Panc1 (cell line): ENCODE data around the gene ACIN1. TPM values are rescaled to one million over a fixed set of nuclear protein-coding genes. Genes with fewer than 3 reads are reported as not detected.

Source experiments
- ATAC-seq: fragments of 200-7000 bp; cut with Tn5 transposase; 2 replicates; pipeline ENCODE4 v1.9.1; 2020; ENCODE audit warnings: mild to moderate bottlenecking, moderate library complexity
- BruUV-seq: library from RNA; stranded (reverse); fragments of 400-500 nt; replicated peaks from 2 replicates; lab custom pipeline; 2021; lab: Mats Ljungman, UMichigan
- CTCF ChIA-PET: fragments of 300-600 bp; sonication (Branson Sonifier 250); formaldehyde crosslinking; loops from one replicate; lab custom pipeline; 2022; ENCODE audit warnings: antibody characterized with exemption; lab: Charles Lee
- POLR2A ChIA-PET: fragments of 300-600 bp; sonication (Branson Sonifier 250); formaldehyde crosslinking; loops from one replicate; lab custom pipeline; 2022; ENCODE audit warnings: antibody characterized with exemption; lab: Charles Lee
- DNase-seq: peaks from one replicate; pipeline ENCODE4 v3.0.0-alpha.2; 2010; ENCODE audit warnings: low read depth, low spot score
- H3K27ac ChIP-seq: 2 replicates; pipeline ENCODE4 v1.5.1; 2011; ENCODE audit warnings: mild to moderate bottlenecking, low read length, inconsistent platforms
- H3K27me3 ChIP-seq: fragments of 200-500 bp; sonication (Bioruptor generic); 2 replicates; pipeline ENCODE4 v1.6.0; 2014; ENCODE audit warnings: low read length, inconsistent platforms; ENCODE audit not compliant: control insufficient read depth, insufficient read depth
- H3K36me3 ChIP-seq: fragments of 200-500 bp; sonication (Bioruptor generic); 2 replicates; pipeline ENCODE4 v1.5.1; 2014; ENCODE audit warnings: inconsistent platforms, mild to moderate bottlenecking, low read length, moderate library complexity; ENCODE audit not compliant: control insufficient read depth, insufficient read depth
- H3K4me1 ChIP-seq: 2 replicates; pipeline ENCODE4 v1.5.1; 2011; ENCODE audit warnings: inconsistent platforms, mild to moderate bottlenecking, low read length, moderate library complexity; ENCODE audit not compliant: control insufficient read depth, insufficient read depth
- H3K4me3 ChIP-seq, 2 experiments: 2 replicates each; pipeline ENCODE4 v1.5.1; 2011 to 2012; ENCODE audit warnings: low read depth in 2 of 2, low read length in 2 of 2, mild to moderate bottlenecking in 2 of 2, inconsistent platforms in 1 of 2, moderate library complexity in 1 of 2
- H3K9me3 ChIP-seq: fragments of 200-500 bp; sonication (Bioruptor generic); 2 replicates; pipeline ENCODE4 v1.5.1; 2014; ENCODE audit warnings: low read depth, mild to moderate bottlenecking, inconsistent platforms, low read length, moderate library complexity; ENCODE audit not compliant: control insufficient read depth, insufficient read depth
- CTCF ChIP-seq: fragments of 450-650 bp; IDR thresholded peaks from 2 replicates; pipeline ENCODE4 v1.5.1; 2017; ENCODE audit warnings: mild to moderate bottlenecking
- POLR2AphosphoS5 ChIP-seq: IDR thresholded peaks from 2 replicates; pipeline ENCODE4 v1.6.1; 2012; ENCODE audit warnings: mild to moderate bottlenecking, low read depth, low read length, moderate library complexity
- REST ChIP-seq, 2 experiments: IDR thresholded peaks; 2 replicates each; pipeline ENCODE4 v1.6.1; 2011 to 2012; ENCODE audit warnings: low read depth in 2 of 2, control low read depth in 1 of 2, low read length in 1 of 2, mild to moderate bottlenecking in 1 of 2, moderate library complexity in 1 of 2; ENCODE audit not compliant: insufficient read depth in 1 of 2
- SIN3A ChIP-seq: IDR thresholded peaks from 2 replicates; pipeline ENCODE4 v1.6.1; 2012; ENCODE audit warnings: low read depth, mild to moderate bottlenecking, low read length, moderate library complexity, borderline replicate concordance; ENCODE audit not compliant: insufficient read depth
- TCF7L2 ChIP-seq: IDR thresholded peaks from 2 replicates; pipeline ENCODE4 v1.6.1; 2011; ENCODE audit warnings: mild to moderate bottlenecking, low read depth, low read length, inconsistent platforms
- in situ Hi-C: cut with HindIII; loops from 2 replicates; pipeline ENCODE4 v1.10.0; 2016; ENCODE audit warnings: low sequenced_read_pairs, low pct_unique_long_range_greater_than_20kb
- intact Hi-C: fragments of 100-400 bp; cut with micrococcal nuclease; formaldehyde crosslinking; loops from one replicate; pipeline ENCODE4 v1.10.0; 2022; ENCODE audit not compliant: unreplicated experiment
- total RNA-seq: library from RNA; stranded (reverse); gene quantifications from one replicate; pipeline ENCODE4 v1.2.1, GENCODE V29; 2021; ENCODE audit not compliant: unreplicated experiment

The ACIN1 gene
- total RNA-seq, 1 experiment from 2014 or later, result 162 TPM

- peaks cover 6% of the 10 kb centered on the region; the same call in 1 of the 2 replicates for H3K36me3 ChIP-seq
- no peak for TF ChIP-seq POLR2AphosphoS5
- TF ChIP-seq SIN3A, result no peak
- TF ChIP-seq TCF7L2, result no peak
- TF ChIP-seq REST (IDR thresholded peaks at IDR 0.05; ENCODE audit: insufficient read depth in 1 of 2, low read depth in 2 of 2, low read length in 1 of 2), result no peak
- no peak for TF ChIP-seq CTCF
- H3K9me3 ChIP-seq, result no peaks in the 10 kb centered on the region
- CTCF ChIA-PET, result interaction anchor here (0.7 to 2.6 kb wide), 6 partner anchors 62 to 72 kb away, joined by 3 to 16 read pairs (median 4); no protein-coding TSS in a partner anchor
- H3K4me3 ChIP-seq, result peak within 1 kb of the TSS; percentile 55 to 60
- intact Hi-C loops, result loop anchor here (5.0 kb wide), 1 partner anchor 125 kb away; no protein-coding TSS in a partner anchor
- POLR2A ChIA-PET, result no interaction called here
- in situ Hi-C loops, result no loop called here
- no peak for DNase-seq
- no peaks in the 10 kb centered on the region for H3K27me3 ChIP-seq
- peak; percentile 80 for ATAC-seq
- BruUV-seq, result no TSS peak
- H3K4me1 ChIP-seq, result peaks cover 6% of the 10 kb centered on the region
- peak within 1 kb of the TSS; percentile 68 for H3K27ac ChIP-seq
Observed at GRCh38 chr14:23056956-23057756, 37.8 kb downstream of the ACIN1 start, which contains the start of gene CDH24. CDH24 (minus strand) TSS chr14:23057520; CDS start chr14:23055733, 1,787 bp downstream.

GRCh38 chr14:23056145-23056955, 38.6 kb downstream of the ACIN1 start:
- POLR2A ChIA-PET, result interaction anchor here (0.6 kb wide), 1 partner anchor 62 kb away, joined by 5 read pairs; no protein-coding TSS in a partner anchor

More at GRCh38 chr14:23056145-23056955, 38.6 kb downstream of the ACIN1 start:
- peaks cover 3% of the 10 kb centered on the region for H3K4me1 ChIP-seq
- CTCF ChIA-PET, result interaction anchor here (0.7 to 2.6 kb wide), 5 partner anchors 64 to 83 kb away, joined by 3 to 12 read pairs (median 4); no protein-coding TSS in a partner anchor
- H3K9me3 ChIP-seq, result no peaks in the 10 kb centered on the region
- H3K36me3 ChIP-seq, result peaks cover 6% of the 10 kb centered on the region; the same call in 1 of the 2 replicates
- peak overlapping the region; percentile 68 for H3K27ac ChIP-seq
- H3K4me3 ChIP-seq, result peak overlapping the region; percentile 55 to 60
- intact Hi-C loops, result loop anchor here (5.0 kb wide), 1 partner anchor 124 kb away; no protein-coding TSS in a partner anchor
- no peak for DNase-seq
- H3K27me3 ChIP-seq, result no peaks in the 10 kb centered on the region
- ATAC-seq, result peak; percentile 73
- TF ChIP-seq TCF7L2, result no peak
- no peak for TF ChIP-seq SIN3A
- TF ChIP-seq REST (IDR thresholded peaks at IDR 0.05; ENCODE audit: insufficient read depth in 1 of 2, low read depth in 2 of 2, low read length in 1 of 2), result no peak
- TF ChIP-seq CTCF, result peak; percentile 89
- TF ChIP-seq POLR2AphosphoS5, result no peak
- in situ Hi-C loops, result no loop called here
- no TSS peak for BruUV-seq
